Endothelial cell of umbilical vein (primary cell): Measurements from ENCODE around the gene SYT8. TPM values are rescaled to one million over a fixed set of nuclear protein-coding genes. Genes with fewer than 3 reads are reported as not detected.

Experiments
- BruUV-seq: library from RNA; stranded (reverse); fragments of 400-500 nt; replicated peaks from 2 replicates; lab custom pipeline; 2021; lab: Mats Ljungman, UMichigan
- CTCF ChIA-PET: fragments of 300-600, 350-600 bp; sonication (Branson Sonifier 250); formaldehyde crosslinking; loops from one replicate; lab custom pipeline; 2021; ENCODE audit warnings: antibody characterized with exemption, inconsistent platforms; lab: Charles Lee
- POLR2A ChIA-PET: fragments of 300-600, 350-600 bp; sonication (Branson Sonifier 250); formaldehyde crosslinking; loops from one replicate; lab custom pipeline; 2021; ENCODE audit warnings: antibody characterized with exemption, inconsistent platforms; lab: Charles Lee
- DNase-seq: peaks from one replicate; pipeline ENCODE4 v3.0.0-alpha.2; 2011; ENCODE audit warnings: low read depth, low spot score
- FAIRE-seq: peaks from 2 replicates; lab custom pipeline; 2011; peaks lifted over from hg19 to GRCh38; lab: Jason Lieb, UNC
- H2AFZ ChIP-seq: 2 replicates; pipeline ENCODE4 v1.6.0; 2012; ENCODE audit warnings: low read depth, low read length, control low read depth, inconsistent platforms
- H3K27ac ChIP-seq: 2 replicates; pipeline ENCODE4 v1.5.1; 2011; ENCODE audit warnings: low read depth, mild to moderate bottlenecking, control low read depth, low read length, moderate library complexity; ENCODE audit not compliant: insufficient read depth
- H3K27me3 ChIP-seq, 2 experiments: 2 replicates each; pipeline versions ENCODE4 v1.6.0 to v1.6.1; 2011; ENCODE audit warnings: low read length in 2 of 2, mixed read lengths in 1 of 2; ENCODE audit not compliant: control insufficient read depth in 2 of 2, insufficient read depth in 2 of 2
- H3K36me3 ChIP-seq, 2 experiments: 2 replicates in 1 of 2; 3 replicates in 1 of 2; pipeline ENCODE4 v1.5.1; 2011; ENCODE audit warnings: low read length in 2 of 2, mild to moderate bottlenecking in 1 of 2, moderate library complexity in 1 of 2; ENCODE audit not compliant: control insufficient read depth in 2 of 2, insufficient read depth in 2 of 2; ENCODE audit errors: extremely low read depth in 1 of 2
- H3K4me1 ChIP-seq: 3 replicates; pipeline ENCODE4 v1.5.1; 2011; ENCODE audit warnings: mild to moderate bottlenecking, low read length; ENCODE audit not compliant: control insufficient read depth, insufficient read depth; ENCODE audit errors: extremely low read depth
- H3K4me2 ChIP-seq: 2 replicates; pipeline ENCODE4 v1.6.1; 2011; ENCODE audit warnings: low read length, control low read depth, mixed read lengths; ENCODE audit not compliant: insufficient read depth
- H3K4me3 ChIP-seq, 3 experiments: fragments of 200-600 bp in 1 of 3; sonication (generic), shearing (Covaris generic) in 1 of 3; replicated peaks in 1 of 3; 2 replicates each; pipeline ENCODE4 v1.5.1; 2011 to 2016; ENCODE audit warnings: control low read depth in 3 of 3, low read length in 3 of 3, mild to moderate bottlenecking in 2 of 3, inconsistent platforms in 1 of 3, low read depth in 1 of 3, moderate library complexity in 1 of 3; ENCODE audit not compliant: insufficient read depth in 1 of 3
- H3K79me2 ChIP-seq: 2 replicates; pipeline ENCODE4 v1.6.0; 2012; ENCODE audit warnings: low read length, inconsistent platforms; ENCODE audit not compliant: control insufficient read depth, insufficient read depth
- H3K9ac ChIP-seq: replicated peaks from 2 replicates; pipeline ENCODE3; 2011; ENCODE audit warnings: low read length, control low read depth; ENCODE audit not compliant: insufficient read depth; ENCODE audit errors: extremely low read depth
- H3K9me1 ChIP-seq: replicated peaks from 3 replicates; pipeline ENCODE4 v1.6.0; 2011; ENCODE audit warnings: mild to moderate bottlenecking, low read length; ENCODE audit not compliant: control insufficient read depth, insufficient read depth; ENCODE audit errors: extremely low read depth
- H3K9me3 ChIP-seq: replicated peaks from 2 replicates; pipeline ENCODE4 v1.5.1; 2012; ENCODE audit warnings: low read length, inconsistent platforms; ENCODE audit not compliant: control insufficient read depth, insufficient read depth
- H4K20me1 ChIP-seq: replicated peaks from 2 replicates; pipeline ENCODE3; 2011; ENCODE audit warnings: mild to moderate bottlenecking, low read length; ENCODE audit not compliant: control insufficient read depth, insufficient read depth; ENCODE audit errors: extremely low read depth
- CTCF ChIP-seq, 2 donors: IDR thresholded peaks; 1 replicate in 1 of 2; 2 replicates in 1 of 2; pipeline ENCODE4 v1.5.1; 2011; ENCODE audit warnings: low read length in 2 of 2, mild to moderate bottlenecking in 2 of 2, moderate library complexity in 2 of 2, control low read depth in 1 of 2, inconsistent platforms in 1 of 2, low read depth in 1 of 2; ENCODE audit not compliant: insufficient read depth in 1 of 2; ENCODE audit errors: extremely low read depth in 1 of 2
- EZH2 ChIP-seq: IDR thresholded peaks from 2 replicates; pipeline ENCODE4 v1.6.1; 2012; ENCODE audit warnings: borderline replicate concordance, low read depth, mild to moderate bottlenecking, moderate library complexity, low read length, inconsistent platforms; ENCODE audit not compliant: severe bottlenecking
- FOS ChIP-seq: IDR thresholded peaks from 2 replicates; pipeline ENCODE4 v1.6.1; 2011; ENCODE audit warnings: mild to moderate bottlenecking, low read length, moderate library complexity, borderline replicate concordance; ENCODE audit not compliant: insufficient read depth
- GATA2 ChIP-seq: IDR thresholded peaks from 2 replicates; pipeline ENCODE4 v1.7.0; 2011; ENCODE audit warnings: low read depth, mild to moderate bottlenecking, moderate library complexity, mixed read lengths, low read length; ENCODE audit not compliant: insufficient read length, insufficient read depth
- JUN ChIP-seq: IDR thresholded peaks from 2 replicates; pipeline ENCODE4 v1.6.1; 2011; ENCODE audit warnings: borderline replicate concordance, low read depth; ENCODE audit not compliant: insufficient read length, insufficient read depth
- MAX ChIP-seq: IDR thresholded peaks from 2 replicates; pipeline ENCODE4 v1.6.1; 2011; ENCODE audit not compliant: insufficient read depth, insufficient read length
- POLR2A ChIP-seq: IDR thresholded peaks from 2 replicates; pipeline ENCODE4 v1.6.1; 2012; ENCODE audit warnings: low read depth, mild to moderate bottlenecking, control low read depth, low read length
- POLR2AphosphoS5 ChIP-seq: IDR thresholded peaks from 2 replicates; pipeline ENCODE4 v1.6.1; 2012; ENCODE audit warnings: low read depth, mild to moderate bottlenecking, control low read depth, low read length, moderate library complexity; ENCODE audit not compliant: insufficient read depth
- dilution Hi-C: fragments of 300-500 bp; cut with MboI; formaldehyde crosslinking; loops from one replicate; pipeline ENCODE4 v1.15.0; 2019; ENCODE audit warnings: low sequenced_read_pairs; ENCODE audit not compliant: extremely low pct_ligation_motif_present
- intact Hi-C: fragments of 100-400 bp; cut with micrococcal nuclease; formaldehyde crosslinking; loops from one replicate; pipeline ENCODE4 v1.10.0; 2022
- polyA plus RNA-seq, 4 experiments: library from polyadenylated mRNA; depleted of rRNA in 3 of 4; stranded (reverse) in 3 of 4; unstranded in 1 of 4; fragments of >200 nt; gene quantifications; 2 replicates each; pipeline versions ENCODE4 v1.2.1 to v1.2.3, GENCODE V29; 2011 to 2012; ENCODE audit warnings: missing spikeins in 1 of 4
- total RNA-seq: library from RNA; stranded (reverse); gene quantifications from 2 replicates; pipeline ENCODE4 v1.2.3, GENCODE V29; 2021

Gene SYT8
- total and polyA plus RNA-seq, 2 donors (not counting 3 experiments of a cell fraction or from before 2014, with no cell fraction given): not detected

- no peak for TF ChIP-seq JUN
- TF ChIP-seq GATA2: no peak
- no peak for TF ChIP-seq EZH2
- TF ChIP-seq POLR2AphosphoS5: no peak
- TF ChIP-seq CTCF (IDR thresholded peaks at IDR 0.05; ENCODE audit: extremely low read depth in 1 of 2, insufficient read depth in 1 of 2, low read depth in 1 of 2, low read length in 2 of 2): no peak
- TF ChIP-seq MAX: no peak
- no peak for TF ChIP-seq FOS
- no peak for TF ChIP-seq POLR2A
- no TSS peak for BruUV-seq
Measured at GRCh38 chr11:1845095-1845429, 10.3 kb downstream of the SYT8 start.

More at GRCh38 chr11:1845095-1845429, 10.3 kb downstream of the SYT8 start:
- Histone ChIP-seq H3K27me3 (no peaks in the 10 kb centered on the region), H3K4me3 (no peak overlapping the region), H3K9ac (no peak overlapping the region), H2AFZ (peak overlapping the region; percentile 34), H3K4me2 (no peak overlapping the region), H3K36me3 (no peaks in the 10 kb centered on the region), H3K27ac (no peak overlapping the region), H3K9me3 (no peaks in the 10 kb centered on the region), H3K9me1 (no peaks in the 10 kb centered on the region), H3K4me1 (no peaks in the 10 kb centered on the region), H3K79me2 (no peaks in the 10 kb centered on the region), H4K20me1 (no peaks in the 10 kb centered on the region)
- ChIA-PET CTCF (no interaction called here), POLR2A (no interaction called here)
- dilution Hi-C loops: no loop called here
- FAIRE-seq (no peak), DNase-seq (no peak)
- intact Hi-C loops: no loop called here
